GM19193 (cell line): Measurements from ENCODE around the gene HS3ST4.

Experiments used
- POLR2A ChIP-seq: IDR thresholded peaks from 4 replicates; pipeline ENCODE4 v1.6.1; 2011; ENCODE audit not compliant: insufficient read depth, insufficient read length; ENCODE audit errors: extremely low read depth

The HS3ST4 gene

DNA sequence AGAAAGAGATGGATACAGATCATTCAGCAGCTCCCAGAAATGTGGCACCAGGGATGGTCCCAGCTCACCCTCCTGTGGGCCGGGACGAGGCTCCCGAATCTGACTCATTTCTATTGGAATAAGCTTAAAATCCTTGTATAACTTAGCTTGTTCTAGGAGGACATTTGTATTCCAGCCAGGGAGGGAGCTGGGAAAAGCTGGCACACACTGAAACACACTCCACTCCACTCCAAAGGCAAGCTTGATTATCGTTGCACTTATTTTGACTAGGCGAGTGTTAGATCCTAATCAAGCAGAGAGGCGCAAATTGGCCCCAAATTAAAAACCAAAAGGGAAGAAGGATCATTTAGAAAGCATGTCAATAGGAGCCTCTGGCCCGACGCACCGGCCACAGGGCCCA lies 339.5 kb downstream of the HS3ST4 start:
- TF ChIP-seq POLR2A: no peak

DNA sequence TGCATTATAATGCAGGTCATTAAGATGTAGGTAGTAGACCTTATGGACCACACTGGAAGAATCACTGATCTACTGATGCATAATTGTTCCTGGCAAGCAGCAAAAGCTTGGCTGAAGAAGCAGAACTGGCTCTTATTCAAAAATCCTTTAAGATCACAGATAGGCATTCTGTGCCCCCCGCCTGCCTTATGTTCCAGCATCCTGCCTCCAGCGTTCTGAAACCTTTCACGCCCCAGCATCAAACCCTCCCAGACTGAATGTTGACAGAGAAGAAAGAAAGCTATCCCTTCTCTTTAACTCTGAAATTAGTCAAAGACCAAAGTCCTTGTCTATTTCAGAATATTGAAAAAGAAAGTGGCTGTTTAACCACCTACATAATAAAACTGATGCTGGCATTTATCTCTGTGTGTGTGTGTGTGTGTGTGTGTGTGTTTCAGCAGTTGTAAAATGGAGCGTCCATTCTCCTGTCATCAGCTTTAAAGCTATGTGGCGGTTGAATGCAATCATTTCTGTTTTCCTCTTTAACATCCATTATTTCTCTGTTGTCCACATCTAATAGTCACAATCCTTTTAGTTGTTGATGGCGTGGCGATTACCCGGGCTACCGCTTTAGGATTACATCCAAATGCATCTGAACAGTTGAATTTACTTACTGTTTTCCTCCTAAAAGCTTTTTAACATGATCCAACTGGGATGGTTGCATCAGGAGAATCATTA lies 350.4 kb downstream of the HS3ST4 start:
- no peak for TF ChIP-seq POLR2A

DNA sequence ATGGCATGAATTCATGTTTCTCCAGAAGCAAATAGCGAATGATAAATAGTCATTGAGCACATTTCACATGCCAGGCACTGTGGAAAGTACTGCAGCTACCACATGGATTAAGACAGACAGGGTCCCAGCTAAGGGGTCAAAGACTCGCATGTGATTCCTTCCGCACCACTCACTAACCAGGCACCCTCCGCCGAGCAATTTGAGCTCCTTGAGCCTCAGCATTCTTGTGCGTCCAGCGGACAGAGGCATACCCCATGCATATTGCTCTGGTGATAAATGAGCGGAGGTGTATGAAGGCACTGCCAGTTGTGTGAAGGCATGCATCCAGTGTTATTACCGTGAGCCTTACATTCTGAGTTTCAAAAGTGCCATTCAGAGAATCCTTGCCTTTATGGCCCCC lies 358.7 kb downstream of the HS3ST4 start:
- TF ChIP-seq POLR2A: no peak

DNA sequence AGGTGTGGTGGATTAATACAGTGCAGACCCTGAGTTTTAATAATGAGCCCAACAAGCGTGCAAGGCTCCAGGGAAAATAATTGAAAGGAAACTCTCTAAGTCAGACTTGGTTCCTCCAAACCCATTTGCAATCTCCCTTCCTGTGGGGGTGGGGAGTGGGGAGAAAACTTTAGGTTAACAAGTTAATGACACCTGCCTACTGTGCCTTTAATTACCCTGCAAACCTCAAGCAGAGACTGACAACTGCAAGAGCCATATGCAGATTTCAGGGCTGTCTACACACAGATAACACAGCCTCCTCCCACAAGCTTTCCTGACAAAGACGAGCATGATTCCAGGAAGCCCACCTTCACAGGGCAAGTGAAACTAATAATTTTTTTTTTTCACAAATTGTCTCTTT lies 359.3 kb downstream of the HS3ST4 start:
- no peak for TF ChIP-seq POLR2A

DNA sequence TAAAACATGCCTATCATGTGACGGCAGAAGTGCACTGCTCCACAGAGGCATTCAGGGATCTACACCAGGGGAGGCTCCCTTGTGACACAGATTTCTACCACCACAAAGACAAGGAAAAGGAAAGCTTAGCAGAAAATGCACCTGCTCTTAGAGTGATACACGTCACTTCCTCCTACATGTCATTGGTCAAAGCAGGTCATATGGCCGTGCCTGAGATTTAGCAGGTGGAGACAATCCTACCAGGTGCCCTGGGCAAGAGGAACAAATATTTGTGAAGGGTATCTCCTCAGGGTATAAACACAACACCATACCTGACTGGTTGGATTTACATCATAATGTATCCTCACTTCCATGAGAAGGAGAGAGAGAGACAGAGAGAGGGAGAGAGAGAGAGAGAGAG lies 362.1 kb downstream of the HS3ST4 start:
- TF ChIP-seq POLR2A: no peak

DNA sequence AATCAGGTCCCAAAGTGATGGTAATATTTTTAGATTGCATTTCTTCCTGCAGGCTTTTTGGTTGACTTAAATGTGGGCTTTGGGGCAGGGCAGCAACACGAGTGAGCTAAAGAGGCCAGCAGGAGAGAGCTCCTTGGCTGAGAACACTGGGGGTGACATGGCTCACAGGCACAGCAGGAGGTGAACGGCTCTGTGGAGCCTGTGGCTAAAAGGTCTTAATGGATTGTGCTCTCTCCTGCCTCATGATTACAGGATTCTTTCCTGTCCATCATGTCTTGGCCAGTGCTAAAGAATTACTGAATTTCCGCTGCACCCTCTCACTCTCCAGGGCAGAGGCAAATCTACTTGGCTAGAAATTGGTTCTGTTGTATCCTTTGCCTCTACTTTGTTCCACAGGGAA lies 366.6 kb downstream of the HS3ST4 start:
- TF ChIP-seq POLR2A: no peak

DNA sequence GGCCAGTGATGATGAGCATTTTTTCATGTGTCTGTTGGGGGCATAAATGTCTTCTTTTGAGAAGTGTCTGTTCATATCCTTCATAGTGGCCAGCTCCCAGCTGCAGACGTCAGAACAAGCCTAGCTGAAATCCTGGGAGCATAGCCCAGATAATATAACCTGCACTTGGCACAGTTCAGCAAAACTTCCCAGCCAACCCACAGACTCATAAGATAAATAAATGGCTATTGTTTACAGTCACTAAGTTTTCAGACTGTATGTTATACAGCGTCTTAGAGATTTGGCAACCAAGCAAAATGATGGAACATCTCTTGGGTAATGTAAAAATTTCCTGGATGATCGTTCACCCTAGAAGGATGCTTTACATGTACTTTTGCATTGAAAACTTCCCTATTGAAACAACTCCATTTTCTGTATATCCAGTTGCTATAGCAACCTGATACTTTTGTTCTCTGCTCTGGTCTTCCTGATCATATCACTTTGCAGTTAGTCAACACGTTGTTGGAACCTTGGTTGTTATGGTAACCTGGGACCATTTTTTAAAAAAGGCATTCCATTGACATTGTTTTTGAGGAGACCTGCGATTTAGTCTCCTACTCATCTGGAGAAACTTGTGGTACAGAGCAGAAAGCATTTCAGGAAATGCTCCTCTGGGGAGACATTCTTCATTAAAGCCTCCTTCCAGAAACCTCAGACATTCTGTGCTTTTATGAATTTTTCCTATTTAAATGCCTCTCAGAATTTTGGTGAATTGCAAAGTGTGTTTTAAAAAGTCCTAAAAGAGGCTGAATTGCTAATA lies 378.7 kb downstream of the HS3ST4 start:
- no peak for TF ChIP-seq POLR2A

DNA sequence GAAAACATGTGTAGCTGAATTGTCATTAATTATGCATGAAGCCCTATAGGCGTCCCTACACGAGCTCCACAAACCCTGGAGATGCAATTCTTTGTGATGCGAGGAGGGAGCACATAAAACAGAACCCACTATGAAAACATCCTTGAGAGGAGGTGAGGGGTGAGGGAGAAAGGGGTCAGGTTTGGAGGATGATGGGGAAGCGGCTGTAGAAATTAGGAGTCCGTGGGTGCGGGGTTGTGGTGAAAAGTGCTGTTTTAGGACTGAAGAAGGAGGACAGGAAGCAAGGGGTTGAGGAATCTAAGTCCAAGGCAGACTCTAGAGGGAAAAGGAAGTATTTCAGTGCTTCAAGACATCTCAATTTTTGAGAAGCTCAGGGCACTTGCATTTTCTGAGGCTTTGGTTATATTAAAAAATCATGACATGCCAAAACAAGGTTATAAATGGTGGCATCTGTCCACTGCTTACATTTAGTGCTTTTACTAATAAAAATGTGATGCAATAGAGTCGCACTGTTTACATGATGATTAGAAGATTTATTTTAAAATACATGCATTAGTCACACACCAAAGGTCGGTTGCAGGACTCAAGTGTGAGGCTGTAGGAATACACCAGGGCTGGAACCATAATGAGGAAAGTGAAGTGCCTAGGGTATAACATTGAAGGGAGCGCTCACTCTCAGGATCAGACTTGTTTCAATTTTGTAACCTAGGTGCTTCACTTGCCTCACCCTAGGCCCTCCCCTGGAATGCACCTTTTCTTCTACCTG lies 379.5 kb downstream of the HS3ST4 start:
- TF ChIP-seq POLR2A: no peak

DNA sequence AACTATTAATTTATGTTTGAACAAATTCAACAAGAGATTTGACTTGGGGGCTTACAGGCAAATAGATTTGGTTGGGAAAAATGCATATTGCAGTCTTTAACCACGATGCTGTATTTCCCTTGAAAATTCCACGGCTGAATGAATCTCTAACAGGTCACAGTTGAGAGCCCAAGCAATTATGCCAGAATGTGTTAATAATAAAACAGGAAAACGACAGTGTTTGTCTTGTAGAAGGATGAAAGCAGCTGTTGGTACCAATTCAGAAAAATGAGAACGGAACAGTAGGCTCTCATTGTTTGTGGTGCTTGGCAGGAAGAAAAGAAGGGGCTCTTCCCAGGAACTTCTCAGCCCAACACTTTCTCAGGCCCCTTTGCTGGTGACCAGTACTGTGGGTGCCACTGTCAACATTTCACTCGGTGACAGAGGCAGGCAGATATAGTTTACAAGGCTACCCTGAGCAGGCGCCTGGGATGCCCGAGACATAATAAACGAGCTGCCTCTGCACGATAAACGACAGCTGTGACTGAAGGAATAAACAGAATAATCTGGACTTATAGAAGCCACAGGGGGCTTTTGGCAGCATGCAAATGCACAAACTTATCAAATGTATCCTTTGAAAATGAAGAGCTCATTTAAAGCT lies 387.1 kb downstream of the HS3ST4 start:
- no peak for TF ChIP-seq POLR2A

DNA sequence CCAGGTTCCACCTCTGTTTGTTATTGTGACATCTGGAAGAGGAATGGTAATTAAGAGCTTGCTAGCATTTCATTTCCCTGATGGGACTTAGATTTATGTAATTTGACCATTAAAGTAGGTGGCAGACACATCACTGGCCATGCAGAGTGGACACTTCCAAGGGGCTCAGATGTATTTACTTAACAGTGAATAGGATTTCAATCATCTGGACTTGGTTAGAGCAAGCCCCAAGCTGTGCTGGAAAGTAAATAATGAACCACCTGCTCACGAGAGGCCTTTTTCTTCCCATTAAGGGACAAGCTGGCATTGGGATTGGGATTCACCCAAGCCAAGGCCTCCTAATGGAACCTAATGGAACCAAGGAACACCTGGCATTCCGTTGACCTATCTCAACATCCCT lies 395.3 kb downstream of the HS3ST4 start:
- no peak for TF ChIP-seq POLR2A

DNA sequence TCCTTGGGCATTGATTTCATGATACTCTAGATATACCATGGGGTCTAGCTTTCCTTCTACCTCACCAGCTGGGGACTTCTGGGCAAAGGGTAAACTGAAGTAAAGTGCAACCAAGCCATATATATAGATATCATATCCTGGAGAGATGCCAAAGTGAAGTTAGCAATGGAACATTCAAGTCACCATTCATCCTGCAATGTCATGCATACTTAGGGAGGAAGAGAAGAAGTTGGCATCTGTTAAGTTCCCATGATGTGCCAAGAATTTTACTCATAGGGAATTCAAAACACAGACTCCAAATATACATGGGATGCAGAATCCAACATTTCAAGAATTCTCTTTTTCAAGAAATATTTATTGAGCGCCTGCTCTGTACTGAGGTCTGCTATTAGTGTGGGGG lies 399.8 kb downstream of the HS3ST4 start:
- TF ChIP-seq POLR2A: no peak

DNA sequence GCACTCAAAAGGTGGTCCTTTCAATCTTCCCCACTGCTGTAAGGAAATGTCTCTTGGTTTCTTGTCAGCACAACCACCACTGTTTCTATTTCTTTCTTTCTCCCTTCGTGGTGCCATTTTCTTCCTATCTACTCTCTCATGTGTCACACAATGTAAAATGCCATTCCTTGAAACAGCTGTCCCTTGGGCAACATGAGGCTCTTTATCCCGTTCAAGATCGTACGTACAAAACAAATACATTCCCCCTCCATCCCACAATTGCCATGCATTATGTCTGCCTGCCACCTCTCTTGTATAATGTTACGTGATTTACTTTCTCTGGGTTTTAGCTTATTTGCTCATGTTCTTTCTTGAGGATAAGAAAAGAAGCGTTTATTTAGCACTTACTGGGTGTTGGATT lies 410.6 kb downstream of the HS3ST4 start:
- no peak for TF ChIP-seq POLR2A

DNA sequence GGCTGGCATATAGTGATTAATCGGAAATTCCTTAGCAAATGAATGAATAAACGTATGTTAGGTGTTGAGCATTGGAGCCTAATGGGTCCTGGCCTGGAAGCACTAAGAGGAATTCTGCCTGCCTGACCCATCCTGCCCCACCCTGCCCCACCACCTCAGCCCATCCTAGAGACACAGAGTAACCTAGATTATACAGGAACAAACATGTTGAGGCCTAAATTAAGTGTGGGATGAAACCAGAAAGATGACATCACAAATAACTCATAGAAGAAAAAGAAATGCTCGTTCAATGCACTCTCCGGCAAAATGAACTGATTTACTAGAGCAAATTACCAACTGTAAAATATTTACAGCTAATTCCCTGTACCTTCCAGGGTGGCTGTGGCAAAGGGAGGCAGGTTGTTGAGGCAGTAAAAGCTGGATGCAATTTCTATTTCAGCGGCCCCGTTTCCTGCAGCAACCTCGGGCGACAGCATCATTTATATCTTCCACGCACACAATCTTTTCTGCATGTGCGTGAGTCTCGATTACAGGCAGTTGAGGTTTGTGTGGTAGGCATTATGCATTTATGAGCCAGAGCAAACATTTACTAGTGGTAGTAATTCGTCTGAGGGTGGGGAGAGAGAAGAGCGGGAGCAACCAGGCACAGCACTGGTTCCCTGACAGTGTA lies 417.2 kb downstream of the HS3ST4 start:
- TF ChIP-seq POLR2A: no peak

DNA sequence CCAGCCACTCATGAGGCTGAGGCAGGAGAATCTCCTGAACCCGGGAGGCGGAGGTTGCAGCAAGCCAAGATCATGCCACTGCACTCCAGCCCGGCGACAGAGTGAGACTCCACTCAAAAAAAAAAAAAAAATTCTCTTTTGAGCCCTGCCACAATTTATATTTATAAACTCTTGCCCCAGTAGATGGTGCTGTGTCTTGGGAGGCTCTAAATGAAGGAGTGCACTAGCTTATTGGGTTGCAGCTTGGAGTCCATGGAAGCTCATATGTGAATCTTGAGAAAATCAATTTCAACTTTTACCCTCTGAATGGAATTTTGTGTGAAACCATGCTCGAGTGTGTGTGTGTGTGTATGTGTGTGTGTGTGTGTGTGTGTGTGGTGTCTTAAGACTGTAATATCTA lies 420.1 kb downstream of the HS3ST4 start:
- no peak for TF ChIP-seq POLR2A
